ENCODE results near the gene SLC24A3.

DNA sequence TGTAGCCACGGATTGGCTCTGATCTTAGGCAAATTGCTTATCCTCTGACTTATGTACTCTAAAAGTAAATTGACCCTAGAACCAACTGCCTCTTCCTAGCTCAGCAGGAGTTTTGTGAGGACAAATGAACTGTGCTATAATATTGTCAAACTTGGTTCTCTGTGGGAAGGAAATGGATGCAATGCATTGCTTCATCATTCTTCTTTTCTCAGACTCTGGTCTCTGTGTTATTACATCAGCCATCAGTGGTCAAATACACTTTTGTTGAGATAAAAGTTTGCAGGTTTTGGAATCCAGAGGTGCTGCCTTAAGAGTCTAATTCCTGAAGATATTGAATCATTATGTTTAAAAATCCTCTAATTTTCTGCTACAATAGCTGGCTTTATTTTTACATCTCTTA lies 64.9 kb downstream of the SLC24A3 start:
- TF ChIP-seq, protein P1, sequence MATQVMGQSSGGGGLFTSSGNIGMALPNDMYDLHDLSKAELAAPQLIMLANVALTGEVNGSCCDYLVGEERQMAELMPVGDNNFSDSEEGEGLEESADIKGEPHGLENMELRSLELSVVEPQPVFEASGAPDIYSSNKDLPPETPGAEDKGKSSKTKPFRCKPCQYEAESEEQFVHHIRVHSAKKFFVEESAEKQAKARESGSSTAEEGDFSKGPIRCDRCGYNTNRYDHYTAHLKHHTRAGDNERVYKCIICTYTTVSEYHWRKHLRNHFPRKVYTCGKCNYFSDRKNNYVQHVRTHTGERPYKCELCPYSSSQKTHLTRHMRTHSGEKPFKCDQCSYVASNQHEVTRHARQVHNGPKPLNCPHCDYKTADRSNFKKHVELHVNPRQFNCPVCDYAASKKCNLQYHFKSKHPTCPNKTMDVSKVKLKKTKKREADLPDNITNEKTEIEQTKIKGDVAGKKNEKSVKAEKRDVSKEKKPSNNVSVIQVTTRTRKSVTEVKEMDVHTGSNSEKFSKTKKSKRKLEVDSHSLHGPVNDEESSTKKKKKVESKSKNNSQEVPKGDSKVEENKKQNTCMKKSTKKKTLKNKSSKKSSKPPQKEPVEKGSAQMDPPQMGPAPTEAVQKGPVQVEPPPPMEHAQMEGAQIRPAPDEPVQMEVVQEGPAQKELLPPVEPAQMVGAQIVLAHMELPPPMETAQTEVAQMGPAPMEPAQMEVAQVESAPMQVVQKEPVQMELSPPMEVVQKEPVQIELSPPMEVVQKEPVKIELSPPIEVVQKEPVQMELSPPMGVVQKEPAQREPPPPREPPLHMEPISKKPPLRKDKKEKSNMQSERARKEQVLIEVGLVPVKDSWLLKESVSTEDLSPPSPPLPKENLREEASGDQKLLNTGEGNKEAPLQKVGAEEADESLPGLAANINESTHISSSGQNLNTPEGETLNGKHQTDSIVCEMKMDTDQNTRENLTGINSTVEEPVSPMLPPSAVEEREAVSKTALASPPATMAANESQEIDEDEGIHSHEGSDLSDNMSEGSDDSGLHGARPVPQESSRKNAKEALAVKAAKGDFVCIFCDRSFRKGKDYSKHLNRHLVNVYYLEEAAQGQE (tag by site-specific recombination; IDR thresholded peaks at IDR 0.05) = no peak
- TF ChIP-seq YY1 (tag by site-specific recombination; IDR thresholded peaks at IDR 0.05) (no peak), ZNF2 (tag by site-specific recombination; IDR thresholded peaks at IDR 0.05) (no peak)
- TF ChIP-seq, protein P2, sequence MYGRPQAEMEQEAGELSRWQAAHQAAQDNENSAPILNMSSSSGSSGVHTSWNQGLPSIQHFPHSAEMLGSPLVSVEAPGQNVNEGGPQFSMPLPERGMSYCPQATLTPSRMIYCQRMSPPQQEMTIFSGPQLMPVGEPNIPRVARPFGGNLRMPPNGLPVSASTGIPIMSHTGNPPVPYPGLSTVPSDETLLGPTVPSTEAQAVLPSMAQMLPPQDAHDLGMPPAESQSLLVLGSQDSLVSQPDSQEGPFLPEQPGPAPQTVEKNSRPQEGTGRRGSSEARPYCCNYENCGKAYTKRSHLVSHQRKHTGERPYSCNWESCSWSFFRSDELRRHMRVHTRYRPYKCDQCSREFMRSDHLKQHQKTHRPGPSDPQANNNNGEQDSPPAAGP (tag by site-specific recombination; IDR thresholded peaks at IDR 0.05) = no peak
- TF ChIP-seq, protein P3, sequence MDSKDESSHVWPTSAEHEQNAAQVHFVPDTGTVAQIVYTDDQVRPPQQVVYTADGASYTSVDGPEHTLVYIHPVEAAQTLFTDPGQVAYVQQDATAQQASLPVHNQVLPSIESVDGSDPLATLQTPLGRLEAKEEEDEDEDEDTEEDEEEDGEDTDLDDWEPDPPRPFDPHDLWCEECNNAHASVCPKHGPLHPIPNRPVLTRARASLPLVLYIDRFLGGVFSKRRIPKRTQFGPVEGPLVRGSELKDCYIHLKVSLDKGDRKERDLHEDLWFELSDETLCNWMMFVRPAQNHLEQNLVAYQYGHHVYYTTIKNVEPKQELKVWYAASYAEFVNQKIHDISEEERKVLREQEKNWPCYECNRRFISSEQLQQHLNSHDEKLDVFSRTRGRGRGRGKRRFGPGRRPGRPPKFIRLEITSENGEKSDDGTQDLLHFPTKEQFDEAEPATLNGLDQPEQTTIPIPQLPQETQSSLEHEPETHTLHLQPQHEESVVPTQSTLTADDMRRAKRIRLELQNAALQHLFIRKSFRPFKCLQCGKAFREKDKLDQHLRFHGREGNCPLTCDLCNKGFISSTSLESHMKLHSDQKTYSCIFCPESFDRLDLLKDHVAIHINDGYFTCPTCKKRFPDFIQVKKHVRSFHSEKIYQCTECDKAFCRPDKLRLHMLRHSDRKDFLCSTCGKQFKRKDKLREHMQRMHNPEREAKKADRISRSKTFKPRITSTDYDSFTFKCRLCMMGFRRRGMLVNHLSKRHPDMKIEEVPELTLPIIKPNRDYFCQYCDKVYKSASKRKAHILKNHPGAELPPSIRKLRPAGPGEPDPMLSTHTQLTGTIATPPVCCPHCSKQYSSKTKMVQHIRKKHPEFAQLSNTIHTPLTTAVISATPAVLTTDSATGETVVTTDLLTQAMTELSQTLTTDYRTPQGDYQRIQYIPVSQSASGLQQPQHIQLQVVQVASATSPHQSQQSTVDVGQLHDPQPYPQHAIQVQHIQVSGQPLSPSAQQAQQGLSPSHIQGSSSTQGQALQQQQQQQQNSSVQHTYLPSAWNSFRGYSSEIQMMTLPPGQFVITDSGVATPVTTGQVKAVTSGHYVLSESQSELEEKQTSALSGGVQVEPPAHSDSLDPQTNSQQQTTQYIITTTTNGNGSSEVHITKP (tag by site-specific recombination; IDR thresholded peaks at IDR 0.05) = no peak
- TF ChIP-seq, protein P4, sequence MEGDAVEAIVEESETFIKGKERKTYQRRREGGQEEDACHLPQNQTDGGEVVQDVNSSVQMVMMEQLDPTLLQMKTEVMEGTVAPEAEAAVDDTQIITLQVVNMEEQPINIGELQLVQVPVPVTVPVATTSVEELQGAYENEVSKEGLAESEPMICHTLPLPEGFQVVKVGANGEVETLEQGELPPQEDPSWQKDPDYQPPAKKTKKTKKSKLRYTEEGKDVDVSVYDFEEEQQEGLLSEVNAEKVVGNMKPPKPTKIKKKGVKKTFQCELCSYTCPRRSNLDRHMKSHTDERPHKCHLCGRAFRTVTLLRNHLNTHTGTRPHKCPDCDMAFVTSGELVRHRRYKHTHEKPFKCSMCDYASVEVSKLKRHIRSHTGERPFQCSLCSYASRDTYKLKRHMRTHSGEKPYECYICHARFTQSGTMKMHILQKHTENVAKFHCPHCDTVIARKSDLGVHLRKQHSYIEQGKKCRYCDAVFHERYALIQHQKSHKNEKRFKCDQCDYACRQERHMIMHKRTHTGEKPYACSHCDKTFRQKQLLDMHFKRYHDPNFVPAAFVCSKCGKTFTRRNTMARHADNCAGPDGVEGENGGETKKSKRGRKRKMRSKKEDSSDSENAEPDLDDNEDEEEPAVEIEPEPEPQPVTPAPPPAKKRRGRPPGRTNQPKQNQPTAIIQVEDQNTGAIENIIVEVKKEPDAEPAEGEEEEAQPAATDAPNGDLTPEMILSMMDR (tag by site-specific recombination; IDR thresholded peaks at IDR 0.05) = no peak
- TF ChIP-seq, protein P5, sequence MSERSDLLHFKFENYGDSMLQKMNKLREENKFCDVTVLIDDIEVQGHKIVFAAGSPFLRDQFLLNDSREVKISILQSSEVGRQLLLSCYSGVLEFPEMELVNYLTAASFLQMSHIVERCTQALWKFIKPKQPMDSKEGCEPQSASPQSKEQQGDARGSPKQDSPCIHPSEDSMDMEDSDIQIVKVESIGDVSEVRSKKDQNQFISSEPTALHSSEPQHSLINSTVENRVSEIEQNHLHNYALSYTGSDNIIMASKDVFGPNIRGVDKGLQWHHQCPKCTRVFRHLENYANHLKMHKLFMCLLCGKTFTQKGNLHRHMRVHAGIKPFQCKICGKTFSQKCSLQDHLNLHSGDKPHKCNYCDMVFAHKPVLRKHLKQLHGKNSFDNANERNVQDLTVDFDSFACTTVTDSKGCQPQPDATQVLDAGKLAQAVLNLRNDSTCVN (tag by site-specific recombination; optimal IDR thresholded peaks at IDR 0.05) = no peak
- TF ChIP-seq, protein P6, sequence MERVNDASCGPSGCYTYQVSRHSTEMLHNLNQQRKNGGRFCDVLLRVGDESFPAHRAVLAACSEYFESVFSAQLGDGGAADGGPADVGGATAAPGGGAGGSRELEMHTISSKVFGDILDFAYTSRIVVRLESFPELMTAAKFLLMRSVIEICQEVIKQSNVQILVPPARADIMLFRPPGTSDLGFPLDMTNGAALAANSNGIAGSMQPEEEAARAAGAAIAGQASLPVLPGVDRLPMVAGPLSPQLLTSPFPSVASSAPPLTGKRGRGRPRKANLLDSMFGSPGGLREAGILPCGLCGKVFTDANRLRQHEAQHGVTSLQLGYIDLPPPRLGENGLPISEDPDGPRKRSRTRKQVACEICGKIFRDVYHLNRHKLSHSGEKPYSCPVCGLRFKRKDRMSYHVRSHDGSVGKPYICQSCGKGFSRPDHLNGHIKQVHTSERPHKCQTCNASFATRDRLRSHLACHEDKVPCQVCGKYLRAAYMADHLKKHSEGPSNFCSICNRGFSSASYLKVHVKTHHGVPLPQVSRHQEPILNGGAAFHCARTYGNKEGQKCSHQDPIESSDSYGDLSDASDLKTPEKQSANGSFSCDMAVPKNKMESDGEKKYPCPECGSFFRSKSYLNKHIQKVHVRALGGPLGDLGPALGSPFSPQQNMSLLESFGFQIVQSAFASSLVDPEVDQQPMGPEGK (tag by site-specific recombination; IDR thresholded peaks at IDR 0.05) = no peak
- TF ChIP-seq, protein P7, sequence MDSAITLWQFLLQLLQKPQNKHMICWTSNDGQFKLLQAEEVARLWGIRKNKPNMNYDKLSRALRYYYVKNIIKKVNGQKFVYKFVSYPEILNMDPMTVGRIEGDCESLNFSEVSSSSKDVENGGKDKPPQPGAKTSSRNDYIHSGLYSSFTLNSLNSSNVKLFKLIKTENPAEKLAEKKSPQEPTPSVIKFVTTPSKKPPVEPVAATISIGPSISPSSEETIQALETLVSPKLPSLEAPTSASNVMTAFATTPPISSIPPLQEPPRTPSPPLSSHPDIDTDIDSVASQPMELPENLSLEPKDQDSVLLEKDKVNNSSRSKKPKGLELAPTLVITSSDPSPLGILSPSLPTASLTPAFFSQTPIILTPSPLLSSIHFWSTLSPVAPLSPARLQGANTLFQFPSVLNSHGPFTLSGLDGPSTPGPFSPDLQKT (IDR thresholded peaks at IDR 0.05; ENCODE audit: borderline replicate concordance, low read depth, low read length) = no peak
